Activated CD4-positive, alpha-beta T cell treated with anti-CD3 and anti-CD28 coated beads for 1 hour (primary cell): ENCODE measurements around the gene ARHGAP12.

Experiments
- DNase-seq: peaks from one replicate; pipeline ENCODE4 v3.0.0-alpha.2; 2020

ARHGAP12 gene

GRCh38 chr10:31761156-31761555, 167.5 kb downstream of the ARHGAP12 start:
- DNase-seq, result no peak

GRCh38 chr10:31760674-31761081, 168.0 kb downstream of the ARHGAP12 start:
- no peak for DNase-seq

DNA sequence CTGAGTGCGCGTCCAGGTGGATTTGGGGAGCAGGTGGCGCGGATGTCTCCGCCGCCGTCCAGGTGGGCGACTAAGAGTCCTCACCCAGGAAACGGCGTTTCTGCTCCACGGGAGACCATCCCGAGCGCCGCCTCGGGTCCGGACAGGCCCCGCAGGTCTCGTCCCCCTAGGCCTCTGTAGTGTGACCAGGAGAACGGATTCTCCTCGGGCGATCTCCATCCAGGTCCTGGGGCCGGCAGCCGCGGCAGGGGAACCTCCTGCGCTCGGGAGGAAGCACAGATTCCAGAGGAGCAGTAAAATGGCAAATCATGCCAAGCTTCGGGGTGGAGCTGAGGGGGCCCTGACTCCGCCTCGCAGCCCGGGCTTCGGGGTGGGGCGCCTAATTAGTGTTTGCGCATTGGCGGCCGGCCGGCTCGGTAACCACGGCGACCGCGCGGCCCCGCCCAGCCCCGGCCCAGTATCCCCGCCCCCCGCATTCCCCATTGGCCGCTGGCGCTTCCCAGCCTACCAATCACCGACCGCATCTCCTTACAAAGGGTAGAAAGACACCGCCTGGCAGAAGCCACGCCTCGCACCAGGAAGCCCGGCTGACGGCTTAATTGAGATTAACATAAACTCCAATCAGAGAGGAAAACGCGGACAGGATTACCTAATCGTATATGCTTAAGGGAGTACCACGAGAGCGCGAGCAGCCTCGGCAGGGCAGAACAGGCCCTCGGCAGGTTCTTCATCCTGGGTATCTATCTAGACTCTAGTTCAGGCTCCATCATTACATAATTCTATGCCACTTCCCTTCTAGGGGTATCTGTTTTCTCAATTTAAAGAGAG, 168.6 kb downstream of the ARHGAP12 start:
- DNase-seq, result peak; percentile 92

GRCh38 chr10:31759124-31759798, 169.4 kb downstream of the ARHGAP12 start:
- DNase-seq, result peak; percentile 36

GRCh38 chr10:31758495-31758894, 170.1 kb downstream of the ARHGAP12 start:
- no peak for DNase-seq

- DNase-seq, result no peak
Measured at GRCh38 chr10:31757831-31758230, 170.8 kb downstream of the ARHGAP12 start.

GRCh38 chr10:31757386-31757791, 171.2 kb downstream of the ARHGAP12 start:
- no peak for DNase-seq

GRCh38 chr10:31756729-31757110, 171.9 kb downstream of the ARHGAP12 start:
- DNase-seq, result no peak

- no peak for DNase-seq
Measured at GRCh38 chr10:31756101-31756728, 172.4 kb downstream of the ARHGAP12 start.
